HS-27A (cell line): Measurements from ENCODE around the gene ACTL10.

Experiments used
- DNase-seq: peaks from one replicate; pipeline ENCODE4 v3.0.0-alpha.2; 2012; ENCODE audit warnings: low read depth, missing footprints

The ACTL10 gene

GRCh38 chr20:33664085-33664761 lies 2.5 kb upstream of the ACTL10 start:
- DNase-seq: no peak

GRCh38 chr20:33664762-33665144 lies 2.0 kb upstream of the ACTL10 start:
- no peak for DNase-seq

DNA sequence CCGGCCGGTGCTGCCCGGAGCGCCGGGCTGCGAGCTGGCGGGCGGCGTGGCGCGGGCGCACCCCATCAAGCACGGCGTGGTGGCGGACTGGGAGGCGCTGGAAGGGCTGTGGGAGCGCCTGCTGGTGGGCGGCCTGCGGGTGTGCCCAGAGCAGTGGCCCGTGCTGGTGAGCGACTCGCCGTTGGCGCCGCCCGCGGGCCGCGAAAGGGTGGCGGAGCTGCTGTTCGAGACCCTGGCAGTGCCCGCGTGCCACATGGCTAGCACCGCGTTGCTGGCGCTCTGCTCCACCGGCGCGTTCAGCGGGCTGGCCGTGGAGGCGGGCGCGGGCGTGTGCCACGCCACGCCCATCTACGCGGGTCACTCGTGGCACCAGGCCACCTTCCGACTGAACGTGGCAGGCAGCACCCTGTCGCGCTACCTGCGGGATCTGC lies 517 bp downstream of the ACTL10 start:
- no peak for DNase-seq

DNA sequence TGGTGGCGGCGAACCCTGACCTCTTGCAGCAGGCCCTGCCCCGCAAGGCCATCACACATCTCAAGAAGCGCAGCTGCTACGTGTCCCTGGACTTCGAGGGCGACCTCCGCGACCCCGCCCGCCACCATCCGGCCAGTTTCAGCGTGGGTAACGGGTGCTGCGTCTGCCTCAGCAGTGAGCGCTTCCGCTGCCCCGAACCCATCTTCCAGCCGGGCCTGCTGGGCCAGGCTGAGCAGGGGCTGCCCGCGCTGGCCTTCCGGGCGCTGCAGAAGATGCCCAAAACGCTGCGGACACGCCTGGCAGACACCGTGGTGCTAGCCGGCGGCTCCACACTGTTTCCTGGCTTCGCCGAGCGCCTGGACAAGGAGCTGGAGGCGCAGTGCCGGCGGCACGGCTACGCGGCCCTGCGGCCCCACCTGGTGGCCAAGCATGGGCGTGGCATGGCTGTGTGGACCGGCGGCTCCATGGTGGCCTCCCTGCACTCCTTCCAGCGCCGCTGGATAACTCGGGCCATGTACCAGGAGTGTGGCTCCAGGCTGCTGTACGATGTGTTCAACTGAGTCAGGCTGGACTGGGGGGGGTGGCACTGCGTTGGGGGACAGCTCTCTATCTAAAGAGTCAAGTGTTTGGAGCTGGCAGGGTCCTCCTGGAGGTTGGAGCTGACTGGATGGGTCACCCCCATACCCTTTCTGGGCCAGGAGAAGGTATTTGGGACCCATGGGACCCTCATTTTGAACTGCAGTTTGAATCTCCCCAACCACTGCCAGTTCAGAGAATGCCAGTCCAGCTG lies 1.1 kb downstream of the ACTL10 start:
- no peak for DNase-seq

DNA sequence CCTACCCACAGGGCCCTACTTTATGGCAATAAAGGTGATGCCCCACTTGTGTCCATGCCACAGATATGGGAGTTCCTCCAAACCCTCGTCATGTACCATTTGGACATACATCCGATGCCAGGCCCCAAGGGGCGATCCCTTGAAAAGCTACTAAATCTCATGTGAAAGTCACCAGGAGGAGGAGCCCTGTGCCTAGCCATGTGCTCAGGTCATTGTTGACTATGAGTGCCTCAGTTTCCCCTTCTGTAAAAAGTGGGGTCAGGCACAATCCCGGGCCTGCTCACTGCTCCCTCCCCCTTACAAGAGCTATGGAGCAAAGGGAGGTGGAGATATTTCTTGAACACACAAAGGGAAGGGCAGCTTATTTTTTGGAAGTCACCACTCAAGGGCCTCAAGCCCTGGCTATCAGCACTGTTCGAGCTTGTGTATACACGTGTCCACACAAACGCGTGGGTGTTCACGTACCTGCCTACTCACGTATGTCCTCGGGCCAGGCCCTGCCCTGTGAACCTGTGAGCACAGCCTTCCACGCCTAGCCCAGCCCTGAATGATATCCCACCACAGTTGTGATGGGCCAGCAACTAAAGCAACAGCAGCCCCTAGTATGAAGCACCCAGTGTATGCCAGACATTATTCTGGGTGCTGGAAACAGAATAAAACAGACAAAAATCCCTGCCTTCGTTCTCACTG lies 1.9 kb downstream of the ACTL10 start:
- no peak for DNase-seq

- DNase-seq: no peak
Measured at GRCh38 chr20:33669224-33669623, 2.5 kb downstream of the ACTL10 start.

GRCh38 chr20:33669873-33670640 lies 3.3 kb downstream of the ACTL10 start:
- no peak for DNase-seq

- DNase-seq: no peak
Measured at GRCh38 chr20:33670715-33671499, 4.2 kb downstream of the ACTL10 start.

DNA sequence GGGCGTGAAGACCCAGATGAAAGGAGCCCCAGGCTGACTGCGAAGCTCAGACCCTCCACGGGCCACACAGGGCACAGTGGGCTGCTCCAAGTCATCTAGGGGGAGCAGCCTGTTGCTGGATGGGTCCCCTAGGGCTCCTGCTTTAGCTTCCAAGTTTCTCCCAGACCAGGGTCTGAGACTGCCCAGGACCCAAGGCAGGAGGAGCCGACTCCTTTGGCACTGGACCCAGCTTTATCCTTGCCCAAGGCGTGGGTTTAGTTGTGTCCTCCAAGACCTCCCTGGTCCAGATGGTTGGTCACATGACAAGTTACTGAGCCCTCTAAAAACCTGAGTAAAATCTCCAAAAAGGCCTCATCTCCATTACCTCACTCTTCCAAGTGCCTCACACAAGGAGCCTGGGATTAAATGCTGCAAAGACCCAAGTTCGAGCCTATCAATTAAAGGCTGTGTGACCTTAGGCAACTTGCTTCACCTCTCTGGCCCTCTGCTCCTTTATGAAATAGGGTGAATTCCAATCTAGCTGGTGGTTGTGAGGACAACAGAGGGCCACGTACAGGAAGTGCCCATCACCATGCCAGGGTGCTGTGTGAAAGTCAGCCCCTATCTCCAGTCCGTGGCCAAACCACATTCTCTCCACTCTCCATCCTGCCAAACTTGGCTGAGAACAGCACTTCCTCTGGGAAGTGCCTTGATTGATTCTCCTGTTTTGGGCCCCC lies 5.0 kb downstream of the ACTL10 start:
- DNase-seq: no peak

DNA sequence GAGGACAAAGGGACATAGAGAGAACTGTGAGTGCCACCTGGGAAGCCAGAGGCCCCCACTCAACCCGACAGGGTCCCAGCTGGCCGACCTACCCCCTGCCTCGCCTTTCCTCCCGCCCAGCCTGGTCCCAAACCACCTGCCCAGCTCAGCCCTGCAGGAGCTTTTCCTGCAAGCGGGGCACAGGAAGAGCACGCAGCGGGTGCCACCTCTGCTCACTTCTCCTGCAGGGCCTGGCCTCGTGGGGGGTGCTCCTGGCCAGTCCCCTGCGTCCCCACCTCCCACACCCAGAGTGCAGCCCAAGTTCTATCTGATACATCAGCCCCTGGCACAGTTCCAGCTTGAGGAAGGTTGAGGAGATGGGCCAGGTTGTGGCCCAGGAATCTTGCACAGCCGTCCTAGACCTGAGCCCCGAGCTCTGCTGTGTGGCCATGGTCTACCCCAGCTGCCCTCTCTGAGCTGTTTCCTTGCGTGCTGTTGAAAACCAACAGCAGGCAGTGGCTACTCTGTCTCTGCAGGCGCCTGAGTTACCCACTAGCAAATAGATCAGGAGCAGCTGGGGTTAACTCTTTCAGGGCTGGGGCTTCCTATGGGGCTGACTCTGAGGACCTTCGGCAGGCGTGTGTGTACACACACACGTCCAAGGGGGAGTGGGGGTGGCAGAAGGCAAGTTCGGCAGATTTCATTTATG lies 5.8 kb downstream of the ACTL10 start:
- no peak for DNase-seq

- DNase-seq: no peak
Measured at GRCh38 chr20:33673114-33673409, 6.3 kb downstream of the ACTL10 start.

DNA sequence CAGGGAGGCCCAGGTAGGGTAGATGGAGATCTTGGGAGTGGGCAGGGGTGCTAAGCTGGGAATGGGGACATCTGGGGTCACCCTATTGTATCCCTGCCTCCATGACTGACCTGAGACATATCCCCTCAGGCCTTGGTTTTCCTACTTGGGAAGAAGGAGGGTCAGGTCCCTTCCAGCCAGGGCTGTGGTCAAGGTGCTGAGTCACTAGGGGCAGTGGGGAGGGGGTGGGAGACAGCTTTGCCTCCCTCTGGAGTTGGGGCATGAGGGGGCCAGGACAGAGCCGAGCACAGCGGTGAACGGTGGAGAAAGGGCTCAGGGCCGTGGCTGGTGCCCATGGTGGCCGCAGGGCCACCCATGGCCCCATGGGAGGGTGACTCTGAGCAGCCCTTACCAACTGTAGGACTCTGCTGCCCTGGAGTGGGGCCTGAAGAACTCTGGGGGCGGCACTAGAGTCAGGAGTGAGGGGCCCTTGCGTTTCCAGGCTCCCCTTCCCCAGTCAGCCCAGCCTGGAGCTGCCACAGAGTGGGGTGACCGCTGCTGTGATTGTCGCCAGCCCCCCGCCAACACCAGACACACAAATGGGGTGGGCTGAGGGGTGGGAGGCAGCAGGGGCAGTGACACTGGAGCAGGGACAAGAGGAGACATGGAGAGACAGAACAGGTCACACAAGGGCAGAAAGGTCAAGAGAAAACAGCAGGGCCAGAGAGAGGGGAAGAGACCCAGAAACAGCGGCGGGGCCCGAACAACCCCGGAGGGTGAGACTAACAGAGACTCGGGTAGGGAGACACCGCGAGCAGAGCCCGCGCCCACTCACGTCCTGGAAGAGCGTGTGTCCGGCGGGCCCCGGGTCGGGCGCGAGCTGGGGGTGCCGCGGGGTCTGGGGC lies 6.9 kb downstream of the ACTL10 start:
- DNase-seq: no peak

GRCh38 chr20:33674294-33675135 lies 7.8 kb downstream of the ACTL10 start, which contains the start of gene NECAB3:
NECAB3 (minus strand) TSS chr20:33674428; CDS start chr20:33674352, 76 bp downstream.
- DNase-seq: no peak

DNA sequence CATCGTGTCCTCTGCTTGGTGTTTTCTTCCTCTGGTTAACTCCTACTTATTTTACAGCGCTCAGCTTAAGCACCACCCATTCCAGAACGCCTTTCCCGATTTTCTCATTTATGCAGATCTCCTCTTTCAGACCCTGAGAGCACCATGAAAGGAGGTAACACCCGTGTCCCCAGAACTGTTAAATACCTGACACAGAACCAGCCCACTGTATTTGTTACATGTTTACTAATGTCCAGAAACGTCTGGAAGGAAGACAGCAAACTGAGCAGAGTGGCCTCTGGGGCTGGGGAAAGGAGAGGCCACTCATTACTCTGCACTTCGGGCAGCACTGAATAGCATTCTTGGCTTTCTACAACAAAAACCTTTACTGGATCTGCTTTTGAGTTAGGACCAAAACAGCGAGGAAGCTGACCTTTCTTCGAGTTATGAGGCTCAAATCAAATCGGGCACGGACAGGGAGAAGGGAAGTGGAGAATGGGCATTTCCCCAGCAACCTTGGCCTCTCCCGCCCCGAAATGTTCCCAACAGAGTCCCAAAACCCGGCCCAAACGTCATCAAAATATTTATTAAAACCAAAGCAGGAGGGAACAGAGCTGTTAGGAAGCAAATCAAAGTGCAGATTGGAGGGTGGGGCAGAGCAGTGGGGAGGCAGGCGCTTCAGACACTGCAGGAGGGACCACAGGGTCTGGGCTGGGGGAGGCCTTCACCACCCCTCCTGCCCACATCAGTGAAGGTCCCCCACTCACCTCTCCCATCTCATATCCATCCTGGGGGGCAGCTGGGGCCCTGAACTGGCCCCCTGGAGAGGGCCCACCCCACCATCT lies 8.6 kb downstream of the ACTL10 start:
- DNase-seq: no peak

GRCh38 chr20:33676121-33676520 lies 9.4 kb downstream of the ACTL10 start:
- no peak for DNase-seq

GRCh38 chr20:33676652-33677645 lies 10.2 kb downstream of the ACTL10 start:
- DNase-seq: no peak
